ENCODE data around the gene TTI1. TPM values are rescaled to one million over a fixed set of nuclear protein-coding genes. Genes with fewer than 3 reads are reported as not detected.
"Not testable (repeated sequence)": the region's sequence is repeated elsewhere in the genome, so short reads cannot be mapped to it uniquely, and the experiment has no call there.

The TTI1 gene
- total RNA-seq, 6 experiments from 2014 or later: 11.8 to 17.9 (median 14.1) TPM

DNA sequence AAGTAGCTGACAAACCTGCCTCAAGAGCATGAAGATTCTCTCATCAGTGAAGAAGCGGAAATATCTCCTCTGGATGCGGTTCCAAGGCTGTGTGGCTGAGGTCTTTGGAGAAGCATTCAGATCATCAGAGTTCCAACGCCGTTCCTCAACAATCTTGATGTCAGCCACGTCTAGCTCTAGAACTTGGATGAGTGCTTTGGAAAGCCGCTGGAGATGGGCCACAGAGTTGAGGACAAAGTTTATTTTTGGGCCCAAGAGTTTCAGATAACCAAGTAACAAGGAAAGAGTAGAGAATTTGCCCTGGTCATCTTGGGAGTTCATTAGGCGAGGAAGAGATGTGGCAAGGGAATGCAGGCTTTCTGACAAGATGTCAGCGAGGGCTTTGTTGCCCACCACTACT is 20.9 kb downstream of the TTI1 start:
- peaks cover 2% of the 10 kb centered on the region; the same call in 1 of the 2 replicates for H3K27me3 Mint-ChIP-seq (ENCODE audit: insufficient read depth)
- peaks cover 56% of the 10 kb centered on the region for H3K36me3 Mint-ChIP-seq (ENCODE audit: low read depth)
- TF ChIP-seq, protein P1, sequence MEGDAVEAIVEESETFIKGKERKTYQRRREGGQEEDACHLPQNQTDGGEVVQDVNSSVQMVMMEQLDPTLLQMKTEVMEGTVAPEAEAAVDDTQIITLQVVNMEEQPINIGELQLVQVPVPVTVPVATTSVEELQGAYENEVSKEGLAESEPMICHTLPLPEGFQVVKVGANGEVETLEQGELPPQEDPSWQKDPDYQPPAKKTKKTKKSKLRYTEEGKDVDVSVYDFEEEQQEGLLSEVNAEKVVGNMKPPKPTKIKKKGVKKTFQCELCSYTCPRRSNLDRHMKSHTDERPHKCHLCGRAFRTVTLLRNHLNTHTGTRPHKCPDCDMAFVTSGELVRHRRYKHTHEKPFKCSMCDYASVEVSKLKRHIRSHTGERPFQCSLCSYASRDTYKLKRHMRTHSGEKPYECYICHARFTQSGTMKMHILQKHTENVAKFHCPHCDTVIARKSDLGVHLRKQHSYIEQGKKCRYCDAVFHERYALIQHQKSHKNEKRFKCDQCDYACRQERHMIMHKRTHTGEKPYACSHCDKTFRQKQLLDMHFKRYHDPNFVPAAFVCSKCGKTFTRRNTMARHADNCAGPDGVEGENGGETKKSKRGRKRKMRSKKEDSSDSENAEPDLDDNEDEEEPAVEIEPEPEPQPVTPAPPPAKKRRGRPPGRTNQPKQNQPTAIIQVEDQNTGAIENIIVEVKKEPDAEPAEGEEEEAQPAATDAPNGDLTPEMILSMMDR (IDR thresholded peaks at IDR 0.05): no peak
- H3K9me3 Mint-ChIP-seq: peaks cover 4% of the 10 kb centered on the region
- H3K27ac Mint-ChIP-seq: no peak overlapping the region
- DNase-seq: no peak
- H3K4me3 Mint-ChIP-seq: no peak overlapping the region
- no peaks in the 10 kb centered on the region for H3K4me1 Mint-ChIP-seq (ENCODE audit: low read depth)

DNA sequence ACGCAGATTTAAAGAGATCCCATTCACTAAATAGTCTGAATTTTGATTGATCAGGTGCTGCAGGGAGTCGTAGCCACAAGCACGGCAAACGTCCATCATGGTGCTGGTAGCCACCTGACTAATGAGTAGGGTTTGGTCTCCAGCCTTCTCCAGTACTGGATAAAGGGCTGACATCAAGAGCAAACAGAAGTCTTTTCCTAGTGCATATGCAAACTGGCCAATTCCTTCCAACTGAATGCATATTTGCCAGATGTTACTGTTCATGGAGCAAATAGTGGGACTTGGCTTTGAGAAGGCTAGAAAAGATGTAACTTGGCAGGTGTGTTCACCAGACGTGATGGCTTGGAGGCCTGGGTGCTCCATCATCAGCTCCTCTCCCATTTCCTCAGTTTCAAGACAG is 21.6 kb downstream of the TTI1 start:
- DNase-seq: no peak
- Mint-ChIP-seq H3K27ac (no peak overlapping the region), H3K4me3 (no peak overlapping the region), H3K9me3 (no peaks in the 10 kb centered on the region), H3K4me1 (ENCODE audit: low read depth) (no peaks in the 10 kb centered on the region; the same call in 1 of the 2 replicates), H3K27me3 (ENCODE audit: insufficient read depth) (peaks cover 2% of the 10 kb centered on the region; the same call in 1 of the 2 replicates), H3K36me3 (ENCODE audit: low read depth) (peaks cover 50% of the 10 kb centered on the region)
- TF ChIP-seq, protein P1 (IDR thresholded peaks at IDR 0.05): no peak

DNA sequence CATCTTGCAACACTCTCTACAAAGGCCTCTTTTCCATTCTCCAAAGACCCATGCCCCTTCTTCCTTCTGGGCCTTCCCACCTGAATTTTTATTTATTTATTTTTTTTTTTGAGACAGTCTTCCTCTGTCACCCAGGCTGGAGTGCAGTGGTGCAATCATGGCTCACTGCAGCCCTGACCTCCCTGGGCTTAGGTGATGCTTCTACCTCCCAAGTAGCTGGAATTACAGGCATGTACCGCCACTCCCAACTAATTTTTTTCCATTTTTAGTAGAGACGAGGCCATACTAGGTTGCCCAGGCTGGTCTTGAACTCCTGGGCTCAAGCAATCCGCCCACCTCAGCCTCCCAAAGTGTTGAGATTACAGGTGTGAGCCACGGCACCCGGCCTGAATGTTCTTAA is 23.8 kb downstream of the TTI1 start:
- H3K27ac Mint-ChIP-seq; H3K9me3 Mint-ChIP-seq; DNase-seq; H3K4me3 Mint-ChIP-seq; H3K27me3 Mint-ChIP-seq (ENCODE audit: insufficient read depth): not testable (repeated sequence)
- peaks cover 20% of the 10 kb centered on the region for H3K4me1 Mint-ChIP-seq (ENCODE audit: low read depth)
- peaks cover 32% of the 10 kb centered on the region for H3K36me3 Mint-ChIP-seq (ENCODE audit: low read depth)

DNA sequence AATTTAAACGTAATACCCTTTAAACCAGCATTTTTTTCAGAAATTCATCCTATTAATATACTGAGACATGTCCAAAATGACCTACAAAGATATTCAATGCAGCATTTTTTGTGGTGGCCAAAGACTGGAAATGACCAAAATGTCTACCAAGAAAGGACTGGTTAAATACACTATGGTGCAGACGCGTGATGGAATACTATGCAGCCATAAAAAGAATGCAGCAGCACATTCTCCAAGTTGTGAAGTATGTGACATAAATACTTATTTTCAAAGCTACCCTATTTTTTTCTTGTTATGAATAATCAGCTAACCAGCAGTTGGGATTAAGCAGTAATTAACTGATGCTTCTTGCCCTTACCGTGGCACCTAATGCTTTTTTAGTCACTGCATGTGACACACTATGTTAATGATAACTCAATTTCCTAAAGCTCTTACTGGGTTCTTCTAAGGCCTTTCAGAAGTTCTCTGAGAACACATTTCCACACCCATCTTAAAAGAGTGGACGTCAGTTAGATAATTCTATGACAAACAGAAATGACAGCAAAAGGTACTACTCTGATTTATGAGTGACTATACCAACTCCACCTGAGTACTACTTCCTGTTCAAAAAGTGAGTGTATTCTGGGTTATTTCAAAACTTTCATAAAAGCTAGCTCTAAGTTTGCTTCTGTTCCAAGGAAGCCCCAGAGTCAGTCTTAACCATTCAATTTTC is 24.9 kb downstream of the TTI1 start:
- Mint-ChIP-seq H3K4me3 (no peak overlapping the region), H3K4me1 (ENCODE audit: low read depth) (peaks cover 27% of the 10 kb centered on the region), H3K9me3 (no peaks in the 10 kb centered on the region), H3K36me3 (ENCODE audit: low read depth) (peaks cover 27% of the 10 kb centered on the region), H3K27ac (no peak overlapping the region), H3K27me3 (ENCODE audit: insufficient read depth) (no peaks in the 10 kb centered on the region)
- TF ChIP-seq, protein P1 (IDR thresholded peaks at IDR 0.05): no peak
- DNase-seq: no peak

DNA sequence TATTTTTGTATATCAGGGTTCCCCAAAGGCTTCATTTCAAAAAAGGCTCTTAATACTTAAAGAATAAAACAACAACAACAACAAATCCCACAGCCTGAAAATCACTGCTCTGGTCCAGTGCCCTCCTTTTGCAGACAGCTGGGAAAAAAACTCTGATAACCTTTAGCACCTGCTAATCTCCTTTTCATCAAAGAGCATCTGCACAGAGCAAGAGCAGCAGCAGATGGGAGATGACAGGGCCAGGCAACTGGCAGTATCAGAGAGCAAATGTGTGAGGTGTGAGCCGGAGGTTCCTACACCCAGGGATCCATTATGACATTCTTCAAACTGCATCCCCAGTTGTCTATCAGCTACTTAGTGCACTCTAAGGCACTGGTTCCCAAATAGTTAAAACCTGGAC is 25.7 kb downstream of the TTI1 start:
- DNase-seq: no peak
- Mint-ChIP-seq H3K36me3 (ENCODE audit: low read depth) (peaks cover 19% of the 10 kb centered on the region), H3K9me3 (no peaks in the 10 kb centered on the region), H3K4me3 (no peak overlapping the region), H3K4me1 (ENCODE audit: low read depth) (peaks cover 30% of the 10 kb centered on the region), H3K27ac (no peak overlapping the region), H3K27me3 (ENCODE audit: insufficient read depth) (no peaks in the 10 kb centered on the region)
- TF ChIP-seq, protein P1 (IDR thresholded peaks at IDR 0.05): no peak

DNA sequence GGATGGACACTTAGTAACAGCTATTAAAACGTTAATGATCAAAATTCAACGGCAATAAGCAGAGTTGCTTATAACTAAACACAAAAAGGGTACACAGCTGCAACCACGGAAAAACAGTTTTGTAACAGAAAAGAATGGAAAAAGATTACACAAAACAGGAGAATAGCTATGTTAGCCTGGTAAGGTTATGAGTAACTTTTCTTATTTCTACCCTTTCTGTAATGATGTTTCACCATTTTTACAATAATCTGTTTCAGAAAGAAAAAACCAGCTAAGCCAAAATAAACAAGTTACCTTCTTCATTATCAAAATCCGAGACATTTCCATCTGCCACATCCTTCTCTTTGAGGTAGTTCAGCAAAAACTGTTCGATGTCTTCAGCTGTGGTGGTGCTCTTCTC is 27.4 kb downstream of the TTI1 start:
- H3K27ac Mint-ChIP-seq: no peak overlapping the region
- TF ChIP-seq, protein P1 (IDR thresholded peaks at IDR 0.05): no peak
- H3K36me3 Mint-ChIP-seq (ENCODE audit: low read depth): peaks cover 14% of the 10 kb centered on the region
- peaks cover 46% of the 10 kb centered on the region for H3K4me1 Mint-ChIP-seq (ENCODE audit: low read depth)
- H3K9me3 Mint-ChIP-seq: no peaks in the 10 kb centered on the region
- H3K27me3 Mint-ChIP-seq (ENCODE audit: insufficient read depth): no peaks in the 10 kb centered on the region
- no peak for DNase-seq
- H3K4me3 Mint-ChIP-seq: no peak overlapping the region
